ENCODE results near the gene WNT9B.

GRCh38 chr17:46915596-46915995, 64.2 kb downstream of the WNT9B start:
- no peak for TF ChIP-seq CTCF (IDR thresholded peaks at IDR 0.05)
- no peak for TF ChIP-seq POLR2A (IDR thresholded peaks at IDR 0.05)

Measured in adrenal gland (tissue), 5 donors.